Measurements from ENCODE around the gene INCENP.

Gene INCENP

DNA sequence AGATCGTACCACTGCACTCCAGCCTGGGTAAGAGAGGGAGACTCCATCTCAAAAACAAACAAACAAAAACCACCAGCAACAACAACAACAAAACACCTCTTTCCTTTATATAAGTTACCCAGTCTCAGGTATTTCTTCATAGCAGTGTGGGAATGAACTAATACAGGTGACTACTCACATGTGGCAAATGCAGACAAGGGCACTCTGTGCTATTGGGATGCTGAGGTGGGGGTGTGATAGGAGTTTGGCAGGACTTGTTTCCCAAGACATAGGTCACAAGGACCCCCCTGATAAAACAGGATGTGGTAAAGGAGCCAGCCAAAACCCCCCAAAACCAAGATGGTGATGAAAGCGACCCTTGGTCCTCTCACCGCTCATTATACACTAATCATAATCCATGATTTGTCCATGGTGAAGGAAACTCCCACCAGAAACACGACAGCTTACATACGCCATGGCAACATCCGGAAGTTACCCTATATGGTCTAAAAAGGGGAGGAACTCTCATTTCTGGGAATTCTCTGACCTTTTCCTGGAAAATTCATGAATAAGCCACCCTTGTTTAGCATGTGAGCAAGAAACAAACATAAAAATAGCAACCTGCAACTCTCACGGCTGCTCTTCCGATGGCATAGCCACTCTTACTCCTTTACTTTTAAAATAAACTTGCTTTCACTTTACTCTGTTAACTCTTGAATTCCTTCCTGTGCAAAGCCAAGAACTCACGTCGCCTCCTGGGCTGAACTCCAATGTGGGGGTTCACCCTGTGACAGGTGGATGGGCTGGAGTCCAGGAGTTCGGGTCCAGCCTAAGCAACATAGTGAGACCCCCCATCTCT lies 18.8 kb upstream of the INCENP start:
- no peak overlapping the region for H3K27ac ChIP-seq (ENCODE audit: low read depth, low read length)
- H3K9ac ChIP-seq (ENCODE audit: low read length): no peak overlapping the region
- H3K4me3 ChIP-seq (ENCODE audit: insufficient read depth, low read length, poor library complexity, severe bottlenecking): no peak overlapping the region
- no peaks in the 10 kb centered on the region for H3K79me2 ChIP-seq (ENCODE audit: insufficient read depth, low read length)
- H3K4me2 ChIP-seq (ENCODE audit: low read depth, low read length, poor library complexity, severe bottlenecking): no peak overlapping the region
- H3K27me3 ChIP-seq (ENCODE audit: low read length): no peaks in the 10 kb centered on the region
- H3F3A ChIP-seq (ENCODE audit: insufficient read depth): no peaks in the 10 kb centered on the region
- TF ChIP-seq, protein P1, sequence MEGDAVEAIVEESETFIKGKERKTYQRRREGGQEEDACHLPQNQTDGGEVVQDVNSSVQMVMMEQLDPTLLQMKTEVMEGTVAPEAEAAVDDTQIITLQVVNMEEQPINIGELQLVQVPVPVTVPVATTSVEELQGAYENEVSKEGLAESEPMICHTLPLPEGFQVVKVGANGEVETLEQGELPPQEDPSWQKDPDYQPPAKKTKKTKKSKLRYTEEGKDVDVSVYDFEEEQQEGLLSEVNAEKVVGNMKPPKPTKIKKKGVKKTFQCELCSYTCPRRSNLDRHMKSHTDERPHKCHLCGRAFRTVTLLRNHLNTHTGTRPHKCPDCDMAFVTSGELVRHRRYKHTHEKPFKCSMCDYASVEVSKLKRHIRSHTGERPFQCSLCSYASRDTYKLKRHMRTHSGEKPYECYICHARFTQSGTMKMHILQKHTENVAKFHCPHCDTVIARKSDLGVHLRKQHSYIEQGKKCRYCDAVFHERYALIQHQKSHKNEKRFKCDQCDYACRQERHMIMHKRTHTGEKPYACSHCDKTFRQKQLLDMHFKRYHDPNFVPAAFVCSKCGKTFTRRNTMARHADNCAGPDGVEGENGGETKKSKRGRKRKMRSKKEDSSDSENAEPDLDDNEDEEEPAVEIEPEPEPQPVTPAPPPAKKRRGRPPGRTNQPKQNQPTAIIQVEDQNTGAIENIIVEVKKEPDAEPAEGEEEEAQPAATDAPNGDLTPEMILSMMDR (IDR thresholded peaks at IDR 0.05; ENCODE audit: insufficient read depth, low read length, poor library complexity, severe bottlenecking): no peak
- TF ChIP-seq EZH2phosphoT487 (conservative IDR thresholded peaks at IDR 0.05; ENCODE audit: low read length): no peak
- no peaks in the 10 kb centered on the region for H3K36me3 ChIP-seq (ENCODE audit: low read length)
- no peak overlapping the region for H2AFZ ChIP-seq (ENCODE audit: low read depth, low read length, severe bottlenecking)
- H3K9me2 ChIP-seq (replicated peaks; ENCODE audit: insufficient read depth, low read length): no peaks in the 10 kb centered on the region
- no peaks in the 10 kb centered on the region for H3K9me3 ChIP-seq (ENCODE audit: insufficient read depth, low read length)
- H4K20me1 ChIP-seq (ENCODE audit: low read depth, low read length): no peaks in the 10 kb centered on the region

DNA sequence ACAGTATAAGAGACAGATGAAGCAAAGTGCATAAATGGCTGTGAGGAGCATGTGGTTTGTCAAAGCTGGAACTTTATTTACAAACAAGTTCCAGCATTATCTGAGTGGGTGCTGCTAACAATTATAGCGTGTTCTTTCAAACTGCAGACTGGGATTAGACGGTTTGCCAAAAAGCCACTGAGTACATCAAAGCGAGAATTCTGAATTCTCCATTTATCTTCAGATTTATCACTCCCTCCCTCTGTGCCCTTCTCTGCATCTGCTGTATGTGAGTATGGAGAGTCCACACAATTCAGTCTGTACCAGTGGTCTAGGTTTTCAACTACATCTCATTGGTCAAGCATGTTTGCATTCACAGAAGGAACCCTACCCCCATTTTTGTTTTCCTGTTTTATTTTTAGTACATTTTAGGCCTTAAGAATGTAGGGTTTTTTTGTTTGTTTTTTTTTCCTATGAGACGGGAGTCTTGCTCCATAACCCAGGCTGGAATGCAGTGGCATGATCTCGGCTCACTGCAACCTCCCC lies 18.1 kb upstream of the INCENP start:
- H3K4me2 ChIP-seq (ENCODE audit: low read depth, low read length, poor library complexity, severe bottlenecking): no peak overlapping the region
- no peaks in the 10 kb centered on the region for H3K27me3 ChIP-seq (ENCODE audit: low read length)
- no peak overlapping the region for H2AFZ ChIP-seq (ENCODE audit: low read depth, low read length, severe bottlenecking)
- H3K36me3 ChIP-seq (ENCODE audit: low read length): no peaks in the 10 kb centered on the region
- H3K79me2 ChIP-seq (ENCODE audit: insufficient read depth, low read length): no peaks in the 10 kb centered on the region
- no peaks in the 10 kb centered on the region for H3F3A ChIP-seq (ENCODE audit: insufficient read depth)
- no peaks in the 10 kb centered on the region for H3K9me3 ChIP-seq (ENCODE audit: insufficient read depth, low read length)
- TF ChIP-seq EZH2phosphoT487 (conservative IDR thresholded peaks at IDR 0.05; ENCODE audit: low read length): no peak
- TF ChIP-seq, protein P1 (IDR thresholded peaks at IDR 0.05; ENCODE audit: insufficient read depth, low read length, poor library complexity, severe bottlenecking): no peak
- H3K9me2 ChIP-seq (replicated peaks; ENCODE audit: insufficient read depth, low read length): no peaks in the 10 kb centered on the region
- H3K9ac ChIP-seq (ENCODE audit: low read length): no peak overlapping the region
- H3K27ac ChIP-seq (ENCODE audit: low read depth, low read length): no peak overlapping the region
- no peak overlapping the region for H3K4me3 ChIP-seq (ENCODE audit: insufficient read depth, low read length, poor library complexity, severe bottlenecking)
- no peaks in the 10 kb centered on the region for H4K20me1 ChIP-seq (ENCODE audit: low read depth, low read length)

DNA sequence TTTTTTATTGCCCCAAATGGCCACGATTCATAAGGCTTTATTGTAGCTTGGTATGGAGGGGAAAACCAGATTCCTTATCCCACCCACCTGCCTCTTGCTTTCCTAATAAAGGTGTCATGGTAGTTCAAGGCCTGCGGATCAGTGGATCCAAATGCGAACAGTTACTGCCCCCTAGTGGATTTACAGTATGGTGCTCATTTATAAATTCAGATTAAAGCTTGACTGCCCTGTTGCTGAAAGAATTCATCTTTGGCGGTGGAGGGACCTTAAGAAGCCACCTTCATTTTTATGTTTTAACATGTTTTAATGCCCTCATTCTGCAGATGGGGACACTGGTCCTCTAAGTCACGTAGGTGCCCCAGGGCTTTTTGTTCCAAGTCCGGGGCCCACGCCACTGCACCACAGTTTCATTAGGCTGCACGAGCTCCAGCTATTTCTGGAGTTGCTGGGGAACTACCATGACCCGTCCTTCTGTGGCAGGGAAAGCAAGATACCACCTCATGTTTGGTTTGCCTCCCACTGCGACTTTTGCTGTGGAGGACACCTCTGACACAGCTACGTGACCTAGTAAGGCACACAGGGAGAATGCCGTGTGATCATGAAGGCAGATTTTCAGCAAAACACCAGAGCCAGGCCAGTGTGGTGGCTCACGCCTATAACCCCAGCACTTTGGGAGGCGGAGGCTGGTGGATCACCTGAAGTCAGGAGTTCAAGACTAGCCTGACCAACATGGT lies 15.6 kb upstream of the INCENP start:
- H3K4me2 ChIP-seq (ENCODE audit: low read depth, low read length, poor library complexity, severe bottlenecking): no peak overlapping the region
- no peaks in the 10 kb centered on the region for H3K9me3 ChIP-seq (ENCODE audit: insufficient read depth, low read length)
- no peaks in the 10 kb centered on the region for H3K79me2 ChIP-seq (ENCODE audit: insufficient read depth, low read length)
- no peak overlapping the region for H2AFZ ChIP-seq (ENCODE audit: low read depth, low read length, severe bottlenecking)
- no peaks in the 10 kb centered on the region for H3K9me2 ChIP-seq (replicated peaks; ENCODE audit: insufficient read depth, low read length)
- H3K27me3 ChIP-seq (ENCODE audit: low read length): no peaks in the 10 kb centered on the region
- TF ChIP-seq EZH2phosphoT487 (conservative IDR thresholded peaks at IDR 0.05; ENCODE audit: low read length): no peak
- TF ChIP-seq, protein P1 (IDR thresholded peaks at IDR 0.05; ENCODE audit: insufficient read depth, low read length, poor library complexity, severe bottlenecking): peak; percentile 87
- H3K36me3 ChIP-seq (ENCODE audit: low read length): no peaks in the 10 kb centered on the region
- no peak overlapping the region for H3K4me3 ChIP-seq (ENCODE audit: insufficient read depth, low read length, poor library complexity, severe bottlenecking)
- H3K27ac ChIP-seq (ENCODE audit: low read depth, low read length): no peak overlapping the region
- no peaks in the 10 kb centered on the region for H4K20me1 ChIP-seq (ENCODE audit: low read depth, low read length)
- H3F3A ChIP-seq (ENCODE audit: insufficient read depth): no peaks in the 10 kb centered on the region
- H3K9ac ChIP-seq (ENCODE audit: low read length): no peak overlapping the region
